ENCODE data around the gene MFF.
"Not testable (repeated sequence)": the region's sequence is repeated elsewhere in the genome, so short reads cannot be mapped to it uniquely, and the experiment has no call there.

The MFF gene

DNA sequence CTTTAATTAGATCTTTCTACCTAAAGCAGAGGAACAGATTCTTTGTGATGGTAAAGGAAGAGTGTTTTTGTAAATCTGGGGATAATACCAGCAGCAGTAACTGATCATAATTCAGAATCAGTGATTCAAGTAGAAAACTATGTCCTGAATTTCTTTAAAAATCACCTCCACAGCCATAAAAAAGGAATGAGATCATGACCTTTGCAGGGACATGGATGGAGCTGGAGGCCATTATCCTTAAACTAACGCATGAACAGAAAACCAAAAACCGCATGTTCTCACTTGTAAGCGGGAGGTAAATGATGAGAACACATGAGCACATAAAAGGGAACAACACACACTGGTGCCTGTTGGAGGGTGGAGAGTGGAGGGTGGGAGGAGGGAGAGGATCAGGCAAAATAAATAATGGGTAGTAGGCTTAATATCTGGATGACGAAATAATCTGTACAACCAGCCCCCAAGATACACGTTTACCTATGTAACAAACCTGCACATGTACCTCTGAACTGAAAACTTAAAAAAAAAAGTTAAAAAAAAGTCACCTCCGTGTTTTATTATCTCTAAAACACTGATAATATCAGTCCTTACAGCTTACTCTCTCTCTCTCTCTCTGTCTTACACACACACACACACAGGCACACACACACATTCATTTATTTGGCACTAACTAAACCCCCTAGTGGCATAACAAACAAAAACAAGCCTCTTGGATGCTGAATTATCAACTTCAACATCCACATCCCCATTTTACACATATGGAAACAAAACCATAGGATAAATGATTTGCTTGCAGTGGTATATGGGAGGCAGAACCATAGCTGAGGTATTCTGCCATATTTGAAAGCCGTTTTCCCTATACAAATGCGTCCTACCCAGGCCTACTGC lies 52.7 kb downstream of the MFF start:
- DNase-seq (ENCODE audit: low read depth): no peak

DNA sequence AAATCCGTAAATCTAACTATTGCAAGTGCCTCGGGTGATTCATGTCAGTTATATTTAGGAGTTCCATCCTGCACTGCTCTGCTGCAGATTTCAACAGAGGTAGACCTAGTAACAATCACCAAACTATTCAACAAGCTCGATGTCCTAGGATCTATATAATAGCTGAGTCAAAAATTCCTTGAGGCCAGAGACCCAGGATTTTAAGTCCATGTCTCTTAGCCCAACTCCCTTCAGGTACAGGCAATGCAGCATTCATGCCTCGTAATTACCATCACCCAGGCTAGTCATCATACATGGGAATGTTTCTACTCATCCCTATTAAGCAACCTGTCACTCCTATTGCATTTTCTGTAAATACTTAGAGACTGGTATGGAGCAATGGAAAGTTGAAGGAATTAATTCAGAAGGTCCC lies 53.3 kb downstream of the MFF start:
- DNase-seq (ENCODE audit: low read depth): no peak

DNA sequence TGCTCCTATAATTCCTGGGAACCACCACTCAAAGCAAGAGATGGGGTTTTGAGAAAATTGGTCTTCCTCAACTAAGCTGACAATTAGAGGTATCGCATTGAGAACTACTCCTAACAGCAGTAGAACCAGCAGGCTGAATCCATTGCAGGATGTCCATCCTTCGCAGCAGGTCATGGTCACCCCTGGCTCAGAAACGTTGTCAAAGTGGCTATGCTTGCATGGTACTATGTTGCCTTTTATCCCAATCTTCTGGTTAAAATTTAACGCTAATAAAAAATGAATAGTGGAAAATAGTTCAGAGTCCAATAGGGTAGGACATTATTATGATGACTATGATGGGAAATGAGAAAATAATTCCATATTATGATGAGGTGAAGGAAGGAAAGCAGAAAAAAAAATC lies 54.0 kb downstream of the MFF start, which contains the start of gene TM4SF20:
TM4SF20 (minus strand) TSS at position 212 of the 400 bp plus-strand sequence; CDS start at position 174, 38 bp downstream.
- DNase-seq (ENCODE audit: low read depth): no peak

DNA sequence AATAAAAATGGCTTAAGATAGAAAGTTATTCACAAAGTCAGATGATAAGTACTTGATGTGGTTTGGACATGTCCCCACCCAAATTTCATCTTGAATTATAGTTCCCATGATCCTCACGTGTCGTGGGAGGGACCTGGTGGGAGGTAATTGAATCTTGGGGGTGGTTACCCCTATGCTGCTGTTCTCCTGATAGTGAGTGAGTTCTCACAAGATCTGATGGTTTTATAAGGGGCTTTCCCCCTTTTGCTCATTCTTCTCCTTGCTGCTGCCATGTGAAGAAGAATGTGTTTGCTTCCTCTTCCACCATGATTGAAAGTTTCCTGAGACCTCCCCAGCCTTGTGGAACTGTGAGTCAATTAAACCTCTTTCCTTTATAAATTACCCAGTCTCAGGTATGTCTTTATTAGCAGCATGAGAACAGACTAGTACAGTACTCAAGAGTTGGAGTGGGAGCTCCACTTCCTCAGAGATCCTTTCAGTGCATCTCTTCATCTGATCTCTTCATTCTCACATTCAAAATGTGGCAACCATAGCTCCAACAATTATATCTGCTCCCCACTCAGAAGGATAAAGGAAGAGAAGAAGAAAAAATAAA lies 57.3 kb downstream of the MFF start:
- DNase-seq (ENCODE audit: low read depth): not testable (repeated sequence)

DNA sequence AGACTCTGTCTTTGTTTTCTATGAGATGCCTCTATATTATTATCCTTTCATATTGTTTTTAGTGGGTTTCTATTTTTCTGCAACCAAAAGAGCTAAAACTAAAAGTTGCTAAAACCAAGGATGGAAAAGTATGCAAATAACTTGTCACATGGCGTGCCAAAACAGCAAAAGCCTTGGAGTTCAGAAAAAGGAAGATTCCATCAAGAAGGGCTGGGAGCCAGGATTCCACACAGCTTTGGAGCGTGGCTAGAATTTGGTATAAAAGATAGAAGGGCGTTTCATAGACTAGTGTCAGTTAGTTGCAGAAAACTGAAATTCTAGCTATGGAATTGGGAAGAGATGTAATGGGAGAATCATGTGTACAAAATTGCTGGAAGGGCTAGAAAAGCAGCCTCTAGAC lies 58.6 kb downstream of the MFF start:
- no peak for DNase-seq (ENCODE audit: low read depth)

DNA sequence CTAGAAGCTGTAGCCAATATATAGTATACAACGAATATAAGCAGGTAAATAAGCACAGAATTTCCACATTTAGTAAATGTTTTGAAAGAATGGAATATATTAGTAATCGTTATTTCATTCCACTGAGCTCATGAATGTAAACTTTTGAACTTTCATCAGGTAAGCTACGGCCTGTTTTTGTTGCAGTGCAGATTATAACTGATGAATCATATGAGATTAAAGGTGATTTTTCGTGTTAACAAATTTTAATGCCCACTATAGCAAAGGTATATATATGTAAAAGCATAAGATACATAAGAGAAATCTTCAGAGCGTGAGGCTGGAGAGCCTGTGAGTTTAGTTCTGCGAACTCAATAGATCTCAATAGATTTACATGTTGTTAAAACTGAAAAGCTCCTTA lies 61.6 kb downstream of the MFF start:
- no peak for DNase-seq (ENCODE audit: low read depth)

DNA sequence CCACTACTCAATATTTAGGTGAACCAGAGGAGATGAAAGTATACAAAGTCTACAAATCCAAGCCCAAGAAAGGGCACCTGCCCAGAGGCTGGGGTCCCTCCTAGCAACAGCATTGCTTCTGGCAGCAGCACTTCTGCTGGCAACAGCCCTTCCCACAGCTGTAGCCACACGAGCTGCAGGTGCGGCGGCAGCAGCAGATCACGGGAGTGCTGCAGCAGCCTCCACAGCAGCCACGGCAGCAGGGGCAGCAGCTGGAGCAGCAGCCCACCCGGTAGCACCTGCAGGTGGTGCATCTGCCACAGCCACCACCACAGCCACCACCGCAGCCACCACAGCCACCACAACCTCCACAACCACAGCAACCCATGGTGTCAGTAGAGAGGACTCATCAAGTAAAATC lies 62.5 kb downstream of the MFF start, which contains the start of gene SCYGR1:
SCYGR1 (minus strand) TSS at position 367 of the 400 bp plus-strand sequence; CDS start at position 367, 0 bp downstream.
- not testable (repeated sequence) for DNase-seq (ENCODE audit: low read depth)

DNA sequence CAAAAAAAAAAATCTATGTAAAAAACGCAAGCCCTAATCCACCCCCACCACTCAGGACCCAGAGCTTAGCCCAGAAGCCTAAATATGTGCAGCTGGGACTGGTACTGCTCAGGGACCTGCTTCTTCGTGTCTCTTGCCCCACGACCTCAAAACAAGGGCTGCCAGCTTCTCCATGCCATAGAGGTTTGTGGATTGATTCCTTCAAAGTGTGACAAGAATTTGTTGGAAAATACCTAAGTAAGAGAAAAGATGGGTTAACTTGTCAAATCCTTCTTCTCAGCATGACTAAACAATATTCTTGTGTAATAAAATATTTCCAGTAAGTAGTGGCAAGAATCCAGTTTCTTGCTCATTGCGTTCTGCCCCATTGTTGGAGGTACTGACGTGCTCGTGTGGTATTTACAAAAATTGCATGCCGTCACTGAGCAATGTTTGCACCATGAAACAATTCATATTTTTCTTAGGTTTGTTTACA lies 63.5 kb downstream of the MFF start:
- DNase-seq (ENCODE audit: low read depth): peak; percentile 85

DNA sequence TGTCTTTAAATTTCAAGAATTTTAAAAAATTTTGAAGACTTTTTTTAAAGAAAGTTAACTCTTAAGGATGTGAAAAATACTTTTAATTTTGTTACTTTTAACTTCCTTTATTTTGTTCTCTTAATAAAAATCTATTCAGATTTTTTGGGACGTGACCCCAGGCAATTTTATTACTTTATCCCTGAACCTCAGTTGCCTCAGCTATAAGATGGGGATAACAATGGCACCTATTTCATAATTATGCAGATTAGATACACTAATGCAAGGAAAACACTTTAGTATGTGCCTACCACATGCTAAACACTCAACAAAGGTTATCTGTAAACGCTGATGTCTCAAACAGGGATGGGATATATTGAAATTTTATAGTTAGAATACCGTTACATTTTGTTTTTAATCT lies 64.2 kb downstream of the MFF start:
- no peak for DNase-seq (ENCODE audit: low read depth)

DNA sequence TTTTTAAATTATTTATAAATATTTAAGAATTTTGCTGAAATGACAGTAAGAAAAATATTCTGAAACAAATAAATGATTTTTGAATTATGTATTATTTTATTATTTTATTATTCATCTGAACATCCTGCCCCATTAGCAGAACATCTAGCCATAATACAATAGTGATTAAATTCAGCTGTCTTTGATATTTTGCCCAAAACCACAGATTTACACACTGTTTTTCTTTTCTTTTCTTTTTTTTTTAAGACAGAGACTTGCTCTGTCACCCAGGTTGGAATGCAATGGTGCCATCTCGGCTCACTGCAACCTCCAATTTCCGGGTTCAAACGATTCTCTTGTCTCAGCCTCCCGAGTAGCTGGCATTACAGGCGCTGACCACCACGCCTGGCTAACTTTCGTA lies 64.6 kb downstream of the MFF start:
- no peak for DNase-seq (ENCODE audit: low read depth)

DNA sequence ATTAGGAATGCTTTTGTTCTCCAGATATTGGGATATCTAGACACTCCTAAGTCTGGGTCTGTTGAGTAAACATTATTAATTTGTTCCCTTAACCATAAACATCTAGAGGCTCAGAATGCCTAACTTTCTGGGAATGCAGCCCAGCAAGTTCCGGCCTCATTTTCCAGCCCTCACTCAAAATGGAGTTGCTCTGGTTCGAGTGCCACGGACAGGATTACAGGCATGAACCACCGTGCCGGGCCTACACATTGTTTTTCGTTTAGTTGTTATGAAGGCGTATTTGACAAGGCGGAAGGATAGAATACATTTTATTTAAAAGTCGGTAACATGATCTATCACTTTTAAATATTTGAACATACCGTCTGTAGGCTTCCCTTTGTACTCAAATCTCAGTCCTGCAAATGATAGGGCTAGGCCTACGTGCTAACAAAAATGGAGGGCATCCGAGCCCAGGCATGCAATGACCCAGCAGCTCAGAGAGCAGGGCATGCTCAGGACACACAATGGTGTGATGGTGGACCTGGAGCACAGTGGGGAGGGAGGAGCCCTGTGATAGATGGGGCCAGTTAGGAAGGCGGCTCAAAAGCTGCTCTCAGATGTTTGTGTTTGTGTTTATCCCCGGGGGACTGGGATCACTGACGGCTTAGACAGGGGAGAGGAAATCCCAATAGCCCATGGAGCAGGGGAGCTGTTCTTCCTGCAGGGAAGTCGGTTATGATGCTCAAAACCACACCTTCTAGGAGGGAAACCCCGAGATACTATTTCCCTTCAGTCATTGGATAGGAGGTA lies 65.6 kb downstream of the MFF start:
- DNase-seq (ENCODE audit: low read depth): no peak

DNA sequence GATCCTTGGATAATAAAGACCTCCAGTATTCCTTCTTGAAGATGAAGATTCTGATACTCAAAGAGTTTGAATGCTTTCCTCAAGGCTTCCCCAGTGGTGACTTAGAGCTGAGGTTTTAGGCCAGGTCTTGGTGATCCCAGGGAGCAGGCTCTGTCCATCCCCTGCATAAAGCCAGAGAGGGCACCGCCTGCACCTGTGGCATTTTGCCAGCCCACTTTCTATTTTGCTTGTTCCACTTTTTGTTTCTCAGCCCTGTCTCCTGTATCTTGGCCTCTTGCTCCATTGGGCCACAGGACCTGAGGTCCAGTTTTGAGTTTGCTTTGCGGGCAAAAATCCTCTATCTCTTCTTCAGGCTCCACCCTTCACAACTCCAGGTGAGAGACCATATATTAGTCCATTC lies 69.3 kb downstream of the MFF start:
- no peak for DNase-seq (ENCODE audit: low read depth)

DNA sequence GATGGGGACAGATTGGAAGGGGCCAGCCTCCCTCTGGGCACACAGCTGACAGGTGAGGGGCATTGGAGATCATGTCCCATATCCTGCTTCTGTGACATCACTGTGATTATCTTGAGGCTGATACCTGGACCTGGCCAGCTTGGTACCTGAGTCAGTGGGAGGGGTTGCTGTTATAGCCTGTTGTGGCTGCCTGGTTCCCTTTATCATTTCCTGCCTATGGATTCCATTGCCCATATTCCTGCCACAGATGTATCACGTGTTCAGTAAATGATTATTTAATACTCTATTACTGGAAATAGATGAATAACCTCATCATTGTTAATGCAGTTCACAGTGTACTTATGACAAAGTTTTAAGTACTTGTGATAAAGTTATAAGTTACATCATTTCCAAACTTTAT lies 70.5 kb downstream of the MFF start:
- no peak for DNase-seq (ENCODE audit: low read depth)

DNA sequence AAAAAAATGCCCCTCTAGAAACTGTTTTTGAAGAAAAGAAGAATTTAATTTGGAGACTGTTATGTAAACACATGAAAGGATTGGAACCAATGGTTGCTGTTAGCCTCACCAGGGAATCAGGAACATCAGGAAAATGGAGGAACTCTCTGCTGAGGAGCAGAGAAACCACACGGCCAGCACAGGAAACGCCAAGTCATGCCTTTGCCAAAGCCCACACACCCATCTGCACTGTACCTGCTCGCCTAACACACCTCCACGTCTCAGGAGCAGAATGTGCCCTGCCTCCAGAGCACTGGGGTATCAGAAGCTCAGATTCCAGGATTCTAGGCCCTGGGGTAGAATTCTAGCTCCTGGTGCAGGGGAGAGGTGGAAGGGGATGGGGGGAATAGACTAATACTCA lies 72.5 kb downstream of the MFF start:
- DNase-seq (ENCODE audit: low read depth): no peak

DNA sequence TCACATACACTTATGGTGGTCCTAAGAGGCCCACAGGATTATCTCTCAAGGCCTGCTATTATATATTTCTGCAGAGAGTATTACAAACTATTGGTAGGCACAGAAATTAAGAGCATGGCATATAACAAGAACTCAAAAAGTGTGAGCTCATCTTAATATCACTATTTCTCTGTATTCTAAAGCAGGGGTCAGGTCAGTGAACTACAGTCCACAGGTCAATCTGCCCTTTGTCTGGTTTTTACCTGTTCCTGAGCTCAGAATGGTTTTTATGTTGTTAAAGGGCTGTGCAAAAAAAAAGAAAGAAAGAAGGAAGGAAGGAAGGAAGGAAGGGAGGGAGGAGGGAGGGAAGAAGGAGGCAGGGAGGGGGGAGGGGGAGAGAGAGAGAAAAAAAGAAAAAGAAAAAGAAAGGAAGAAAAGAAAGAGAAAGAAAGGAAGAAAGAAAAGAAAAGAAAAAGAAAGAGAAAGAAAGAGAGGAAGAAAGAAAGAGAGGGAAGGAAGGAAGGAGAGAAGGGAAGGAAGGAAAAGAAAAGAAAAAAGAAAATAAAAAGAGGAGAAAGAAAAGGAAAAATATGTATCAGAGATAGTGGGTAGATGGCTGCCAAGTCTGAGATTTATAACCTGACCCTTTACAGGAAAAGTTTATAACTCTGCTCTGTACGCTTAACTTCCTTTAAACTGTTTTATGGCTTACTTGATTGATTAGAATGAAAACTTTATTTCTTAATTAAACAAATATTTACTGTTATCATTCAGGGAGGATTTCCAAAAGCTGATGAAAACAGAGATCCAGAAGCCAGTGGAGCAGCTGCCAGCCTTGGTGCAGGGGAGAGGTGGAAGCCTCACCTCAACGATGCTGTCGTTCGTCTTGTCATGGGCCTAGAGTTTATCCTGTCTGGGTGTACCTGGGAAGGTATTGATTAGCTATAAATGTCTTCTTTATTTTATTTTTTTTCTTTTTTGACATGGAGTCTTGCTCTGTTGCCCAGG lies 73.9 kb downstream of the MFF start:
- DNase-seq (ENCODE audit: low read depth): no peak

DNA sequence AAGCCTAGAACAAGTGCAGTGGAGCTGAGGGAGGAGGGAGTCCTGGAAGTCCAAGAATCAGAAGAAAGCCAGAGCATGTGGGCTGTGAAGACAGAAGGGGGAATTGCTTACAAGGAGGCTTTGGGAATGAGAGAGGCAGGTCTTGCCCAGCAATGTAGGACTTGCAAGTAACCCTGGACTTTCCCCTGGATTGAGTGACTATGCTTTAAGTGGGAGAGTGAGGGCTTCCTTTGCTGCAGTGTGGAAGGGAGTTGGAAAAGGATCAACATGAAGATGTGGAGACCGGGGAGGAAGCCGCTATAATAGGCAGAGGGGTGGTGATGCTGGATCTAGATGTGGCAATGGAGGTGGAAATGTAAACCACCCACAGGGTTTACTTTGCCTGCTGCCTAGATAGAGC lies 76.5 kb downstream of the MFF start:
- no peak for DNase-seq (ENCODE audit: low read depth)

DNA sequence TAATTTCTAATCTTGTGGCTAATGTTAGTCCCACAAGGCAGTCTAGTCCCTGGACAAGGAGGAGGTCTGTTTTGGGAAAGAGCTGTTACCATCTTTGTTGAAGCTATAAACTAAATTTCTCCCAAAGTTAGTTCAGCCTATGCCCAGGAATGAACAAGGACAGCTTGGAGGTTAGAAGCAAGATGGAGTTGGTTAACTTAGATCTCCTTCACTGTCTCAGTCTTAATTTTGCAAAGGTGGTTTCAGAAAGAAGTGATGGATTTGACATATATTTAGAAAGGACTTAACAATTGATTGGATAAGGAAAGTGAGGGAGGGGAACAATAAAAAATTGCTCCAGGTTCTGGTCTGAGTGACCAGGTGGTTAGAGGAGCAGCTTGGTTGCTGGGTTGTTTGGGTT lies 77.3 kb downstream of the MFF start:
- no peak for DNase-seq (ENCODE audit: low read depth)

DNA sequence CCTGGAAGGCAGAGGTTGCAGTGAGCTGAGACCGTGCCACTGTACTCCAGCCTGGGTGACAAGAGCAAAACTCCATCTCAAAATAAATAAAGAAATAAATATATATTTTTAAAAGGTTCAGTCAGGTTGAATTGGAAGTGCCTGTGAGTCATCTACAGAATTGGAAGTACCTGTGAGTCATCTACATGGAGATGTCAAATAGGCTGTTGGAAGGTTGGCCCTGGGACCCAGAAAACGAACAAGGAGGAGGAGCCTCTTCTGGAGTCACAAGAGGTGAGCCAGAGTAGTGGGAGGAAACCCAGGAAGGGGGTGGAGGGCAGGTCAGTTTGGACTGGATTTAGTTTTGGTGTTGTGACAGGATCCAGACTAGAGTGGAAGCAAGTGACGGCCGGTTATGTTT lies 77.9 kb downstream of the MFF start:
- DNase-seq (ENCODE audit: low read depth): no peak

DNA sequence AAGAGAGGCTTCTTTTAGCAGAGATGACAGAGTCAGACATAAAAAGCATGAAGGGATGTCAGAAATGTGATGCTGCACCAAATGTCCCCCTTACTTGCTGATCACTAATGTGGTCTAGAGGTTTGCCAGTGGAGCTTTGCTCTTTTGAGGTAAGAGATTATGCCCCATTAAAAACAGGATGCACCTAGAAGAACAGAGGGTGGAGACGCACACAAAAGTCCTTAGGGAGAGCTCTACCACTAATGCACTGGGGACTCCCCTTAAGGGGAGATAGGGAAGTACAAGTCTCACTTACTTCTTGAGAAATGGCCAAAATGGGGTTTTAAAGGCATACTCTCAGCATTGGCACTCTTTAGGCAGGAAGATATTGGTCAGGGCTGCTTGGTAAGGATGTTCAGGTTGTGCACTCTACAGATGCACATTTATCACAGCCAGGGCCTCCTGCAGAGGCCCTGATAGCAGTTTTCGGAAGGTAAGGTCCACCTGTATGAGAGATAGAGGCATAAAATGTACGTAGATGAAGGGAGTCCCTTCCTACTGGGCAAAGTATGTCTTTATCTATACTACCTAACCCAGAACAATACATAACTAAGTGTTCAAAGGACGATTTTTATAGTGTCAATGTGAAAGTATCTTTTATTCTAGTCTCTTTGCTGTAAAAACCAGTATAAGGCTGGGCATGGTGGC lies 79.7 kb downstream of the MFF start:
- no peak for DNase-seq (ENCODE audit: low read depth)

DNA sequence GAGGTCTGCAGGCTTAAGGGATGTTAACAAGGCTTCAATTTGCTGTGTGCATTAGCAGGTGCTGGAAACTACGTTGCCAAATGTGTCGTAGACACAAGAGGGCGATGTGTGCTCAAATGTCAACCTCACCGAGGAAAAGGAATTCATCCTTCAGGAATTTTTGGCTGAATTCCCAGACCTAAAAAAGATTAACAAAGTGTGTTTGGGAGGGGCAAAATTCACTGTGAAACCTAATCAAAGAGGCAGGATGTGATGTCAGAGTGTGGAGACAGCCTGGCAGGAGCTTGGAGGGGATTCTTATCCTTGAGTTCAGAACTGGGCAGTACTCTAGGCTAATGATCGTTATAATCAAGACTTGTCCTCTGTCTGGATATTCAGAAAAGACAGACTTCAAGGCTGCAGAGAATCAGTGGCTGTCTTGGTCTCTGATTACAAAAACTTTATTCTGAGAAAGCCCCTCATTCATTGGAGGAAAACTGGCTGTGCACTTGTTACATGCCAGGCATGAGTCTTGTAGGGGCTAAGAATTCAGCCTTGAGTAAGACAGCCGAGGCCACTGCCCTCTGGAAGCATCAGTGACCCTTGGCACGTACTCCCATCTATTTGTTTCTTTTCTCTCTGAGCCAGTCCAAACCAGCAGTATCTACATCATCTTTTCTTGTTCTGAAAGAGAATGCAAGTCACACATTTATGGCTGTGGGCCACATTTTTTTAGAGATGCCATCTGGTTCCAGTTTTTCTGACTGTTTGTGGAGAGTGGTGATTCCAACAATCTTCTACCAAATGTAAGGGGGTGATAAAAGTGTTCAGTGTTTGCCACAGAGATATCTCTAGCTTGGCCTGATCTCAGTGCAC lies 81.4 kb downstream of the MFF start:
- peak; percentile 92 for DNase-seq (ENCODE audit: low read depth)

Measured in fibroblast of the conjunctiva (primary cell).